HCT116 (cell line): ENCODE results near the gene IGF2R.

Source experiments
- CEBPB ChIP-seq: IDR thresholded peaks from 2 replicates; pipeline ENCODE4 v1.6.1; 2012; ENCODE audit warnings: low read depth
- EGR1 ChIP-seq: IDR thresholded peaks from 2 replicates; pipeline ENCODE4 v1.6.1; 2012; ENCODE audit warnings: low read depth
- EZH2 ChIP-seq: fragments of 200-600 bp; sonication (generic); IDR thresholded peaks from 2 replicates; pipeline ENCODE4 v1.6.1; 2017; ENCODE audit warnings: antibody characterized with exemption, mixed run types
- JUND ChIP-seq: IDR thresholded peaks from 2 replicates; pipeline ENCODE4 v1.6.1; 2012
- POLR2A ChIP-seq: IDR thresholded peaks from 2 replicates; pipeline ENCODE4 v1.7.0; 2011; ENCODE audit warnings: borderline replicate concordance; ENCODE audit not compliant: insufficient read depth, insufficient read length; ENCODE audit errors: extremely low read depth
- POLR2AphosphoS5 ChIP-seq: IDR thresholded peaks from 2 replicates; pipeline ENCODE4 v1.6.1; 2011; ENCODE audit warnings: mild to moderate bottlenecking, low read depth, low read length, moderate library complexity
- RAD21 ChIP-seq: IDR thresholded peaks from 2 replicates; pipeline ENCODE4 v1.6.1; 2012; ENCODE audit warnings: low read depth, mild to moderate bottlenecking
- SIN3A ChIP-seq: IDR thresholded peaks from 2 replicates; pipeline ENCODE4 v1.6.1; 2012; ENCODE audit warnings: low read depth
- YY1 ChIP-seq: IDR thresholded peaks from 2 replicates; pipeline ENCODE4 v1.6.1; 2011; ENCODE audit warnings: low read length, low read depth, moderate library complexity, mild to moderate bottlenecking; ENCODE audit not compliant: insufficient replicate concordance; ENCODE audit errors: extremely low read depth
- ZFX ChIP-seq: fragments of 450-650 bp; IDR thresholded peaks from 2 replicates; pipeline ENCODE4 v1.6.1; 2017
- ZNF274 ChIP-seq: fragments of 200-500 bp; sonication (Bioruptor generic); IDR thresholded peaks from 2 replicates; pipeline ENCODE4 v1.6.1; 2014; ENCODE audit warnings: mild to moderate bottlenecking, low read depth, low read length, inconsistent platforms
- TF ChIP-seq, protein P1 (sequence below), 3 experiments: fragments of 200-600 bp in 1 of 3; sonication (generic) in 1 of 3; IDR thresholded peaks in 2 of 3; conservative IDR thresholded peaks in 1 of 3; 2 replicates each; pipeline ENCODE4 v1.5.1; 2012 to 2017; ENCODE audit warnings: low read depth in 2 of 3, low read length in 2 of 3, antibody characterized with exemption in 1 of 3, borderline replicate concordance in 1 of 3, control low read depth in 1 of 3, mild to moderate bottlenecking in 1 of 3, mixed read lengths in 1 of 3, mixed run types in 1 of 3, moderate library complexity in 1 of 3; ENCODE audit not compliant: insufficient read depth in 1 of 3
- TF ChIP-seq, protein P2 (sequence below): IDR thresholded peaks from 2 replicates; pipeline ENCODE4 v1.6.1; 2011; ENCODE audit warnings: mild to moderate bottlenecking, low read length, moderate library complexity; ENCODE audit not compliant: insufficient replicate concordance; ENCODE audit errors: extremely low read depth

DNA sequence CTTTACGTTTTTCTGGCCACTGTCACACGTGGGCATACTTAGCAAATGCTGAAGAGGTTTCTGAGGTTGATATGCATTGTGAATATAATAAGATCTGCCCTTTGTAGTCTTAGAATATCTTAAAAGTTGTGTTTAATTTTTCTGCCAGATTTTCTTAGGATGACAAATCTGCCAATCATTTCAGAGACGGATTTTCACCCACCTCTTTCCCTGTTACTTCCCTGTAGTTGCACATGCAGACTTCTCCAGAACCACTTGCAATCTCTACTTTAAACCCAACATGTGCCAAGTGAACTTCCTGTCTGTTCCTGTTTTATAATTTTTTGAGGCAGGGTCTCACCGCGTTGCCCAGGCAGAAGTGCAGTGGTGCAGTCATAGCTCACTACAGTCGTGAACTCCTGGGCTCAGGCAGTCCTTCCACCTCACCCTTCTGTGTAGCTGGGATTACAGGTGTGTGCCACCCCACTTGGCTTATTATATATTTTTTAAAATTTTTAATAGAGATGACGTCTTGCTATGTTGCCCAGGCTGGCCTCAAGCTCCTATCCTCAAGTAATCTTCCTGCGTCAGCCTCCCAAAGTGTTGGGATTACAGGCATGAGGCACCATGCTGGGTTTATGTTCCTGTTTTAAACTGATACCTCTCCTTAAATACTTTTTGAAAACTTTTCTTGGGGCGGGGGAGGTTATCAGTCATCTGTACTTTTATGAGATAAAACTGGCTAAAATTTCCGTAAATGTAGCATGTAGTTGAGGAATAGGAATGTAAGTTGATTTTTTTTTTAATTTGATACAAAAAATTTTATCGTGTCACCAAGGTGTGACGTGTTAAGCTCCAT is 2.7 kb downstream of the IGF2R start:
- TF ChIP-seq, protein P1, sequence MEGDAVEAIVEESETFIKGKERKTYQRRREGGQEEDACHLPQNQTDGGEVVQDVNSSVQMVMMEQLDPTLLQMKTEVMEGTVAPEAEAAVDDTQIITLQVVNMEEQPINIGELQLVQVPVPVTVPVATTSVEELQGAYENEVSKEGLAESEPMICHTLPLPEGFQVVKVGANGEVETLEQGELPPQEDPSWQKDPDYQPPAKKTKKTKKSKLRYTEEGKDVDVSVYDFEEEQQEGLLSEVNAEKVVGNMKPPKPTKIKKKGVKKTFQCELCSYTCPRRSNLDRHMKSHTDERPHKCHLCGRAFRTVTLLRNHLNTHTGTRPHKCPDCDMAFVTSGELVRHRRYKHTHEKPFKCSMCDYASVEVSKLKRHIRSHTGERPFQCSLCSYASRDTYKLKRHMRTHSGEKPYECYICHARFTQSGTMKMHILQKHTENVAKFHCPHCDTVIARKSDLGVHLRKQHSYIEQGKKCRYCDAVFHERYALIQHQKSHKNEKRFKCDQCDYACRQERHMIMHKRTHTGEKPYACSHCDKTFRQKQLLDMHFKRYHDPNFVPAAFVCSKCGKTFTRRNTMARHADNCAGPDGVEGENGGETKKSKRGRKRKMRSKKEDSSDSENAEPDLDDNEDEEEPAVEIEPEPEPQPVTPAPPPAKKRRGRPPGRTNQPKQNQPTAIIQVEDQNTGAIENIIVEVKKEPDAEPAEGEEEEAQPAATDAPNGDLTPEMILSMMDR (IDR thresholded peaks at IDR 0.05 in 2 of 3, conservative IDR thresholded peaks at IDR 0.05 in 1 of 3; ENCODE audit: borderline replicate concordance in 1 of 3, insufficient read depth in 1 of 3, low read depth in 2 of 3, low read length in 2 of 3), result no peak
- TF ChIP-seq EZH2, result no peak
- TF ChIP-seq YY1, result no peak
- TF ChIP-seq POLR2A, result no peak
- TF ChIP-seq POLR2AphosphoS5, result no peak
- no peak for TF ChIP-seq SIN3A
- TF ChIP-seq RAD21, result no peak
- TF ChIP-seq JUND, result no peak
- TF ChIP-seq EGR1, result no peak
- TF ChIP-seq ZNF274, result no peak
- TF ChIP-seq CEBPB, result no peak
- TF ChIP-seq, protein P2, sequence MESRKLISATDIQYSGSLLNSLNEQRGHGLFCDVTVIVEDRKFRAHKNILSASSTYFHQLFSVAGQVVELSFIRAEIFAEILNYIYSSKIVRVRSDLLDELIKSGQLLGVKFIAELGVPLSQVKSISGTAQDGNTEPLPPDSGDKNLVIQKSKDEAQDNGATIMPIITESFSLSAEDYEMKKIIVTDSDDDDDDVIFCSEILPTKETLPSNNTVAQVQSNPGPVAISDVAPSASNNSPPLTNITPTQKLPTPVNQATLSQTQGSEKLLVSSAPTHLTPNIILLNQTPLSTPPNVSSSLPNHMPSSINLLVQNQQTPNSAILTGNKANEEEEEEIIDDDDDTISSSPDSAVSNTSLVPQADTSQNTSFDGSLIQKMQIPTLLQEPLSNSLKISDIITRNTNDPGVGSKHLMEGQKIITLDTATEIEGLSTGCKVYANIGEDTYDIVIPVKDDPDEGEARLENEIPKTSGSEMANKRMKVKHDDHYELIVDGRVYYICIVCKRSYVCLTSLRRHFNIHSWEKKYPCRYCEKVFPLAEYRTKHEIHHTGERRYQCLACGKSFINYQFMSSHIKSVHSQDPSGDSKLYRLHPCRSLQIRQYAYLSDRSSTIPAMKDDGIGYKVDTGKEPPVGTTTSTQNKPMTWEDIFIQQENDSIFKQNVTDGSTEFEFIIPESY, result no peak
- no peak for TF ChIP-seq ZFX
